GM06990 (cell line): ENCODE results near the gene FBN2.
A peak's percentile ranks its signal among the peaks of the same experiment; 100 is the strongest.

Experiments
- DNase-seq: peaks from one replicate; pipeline ENCODE4 v3.0.0-alpha.2; 2011; ENCODE audit not compliant: insufficient read length; ENCODE audit errors: extremely low read depth
- H3K27me3 ChIP-seq: replicated peaks from 2 replicates; pipeline ENCODE4 v1.6.0; 2011; ENCODE audit warnings: low read length; ENCODE audit not compliant: control insufficient read depth, insufficient read depth
- H3K36me3 ChIP-seq: 2 replicates; pipeline ENCODE4 v1.5.1; 2011; ENCODE audit warnings: low read length; ENCODE audit not compliant: control insufficient read depth, insufficient read depth
- H3K4me3 ChIP-seq: replicated peaks from 2 replicates; pipeline ENCODE4 v1.5.1; 2011; ENCODE audit warnings: low read depth, mild to moderate bottlenecking, control low read depth, low read length
- TF ChIP-seq, protein P1 (sequence below): IDR thresholded peaks from 2 replicates; pipeline ENCODE4 v1.5.1; 2011; ENCODE audit warnings: low read length, control low read depth, mild to moderate bottlenecking, inconsistent platforms; ENCODE audit not compliant: insufficient read depth, poor library complexity, severe bottlenecking

FBN2 gene

DNA sequence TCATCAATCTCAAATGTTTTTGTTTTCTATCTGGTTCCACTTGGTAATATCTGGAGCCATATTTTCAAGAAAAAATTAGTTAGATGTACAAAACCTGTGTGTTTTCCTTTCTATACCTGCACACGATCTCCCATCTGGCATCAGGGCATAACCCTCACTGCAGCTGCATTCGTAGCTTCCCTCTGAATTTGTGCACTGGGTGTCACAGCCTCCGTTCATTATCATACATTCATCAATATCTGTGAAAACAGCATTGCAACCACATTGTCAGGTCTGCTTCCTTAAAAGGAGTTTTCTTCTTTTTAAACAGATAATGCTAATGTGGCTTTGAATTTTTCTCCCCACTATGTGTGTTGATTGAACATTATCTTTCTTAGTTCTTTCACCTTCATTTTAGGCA is 202.7 kb downstream of the FBN2 start:
- DNase-seq, result no peak
- TF ChIP-seq, protein P1, sequence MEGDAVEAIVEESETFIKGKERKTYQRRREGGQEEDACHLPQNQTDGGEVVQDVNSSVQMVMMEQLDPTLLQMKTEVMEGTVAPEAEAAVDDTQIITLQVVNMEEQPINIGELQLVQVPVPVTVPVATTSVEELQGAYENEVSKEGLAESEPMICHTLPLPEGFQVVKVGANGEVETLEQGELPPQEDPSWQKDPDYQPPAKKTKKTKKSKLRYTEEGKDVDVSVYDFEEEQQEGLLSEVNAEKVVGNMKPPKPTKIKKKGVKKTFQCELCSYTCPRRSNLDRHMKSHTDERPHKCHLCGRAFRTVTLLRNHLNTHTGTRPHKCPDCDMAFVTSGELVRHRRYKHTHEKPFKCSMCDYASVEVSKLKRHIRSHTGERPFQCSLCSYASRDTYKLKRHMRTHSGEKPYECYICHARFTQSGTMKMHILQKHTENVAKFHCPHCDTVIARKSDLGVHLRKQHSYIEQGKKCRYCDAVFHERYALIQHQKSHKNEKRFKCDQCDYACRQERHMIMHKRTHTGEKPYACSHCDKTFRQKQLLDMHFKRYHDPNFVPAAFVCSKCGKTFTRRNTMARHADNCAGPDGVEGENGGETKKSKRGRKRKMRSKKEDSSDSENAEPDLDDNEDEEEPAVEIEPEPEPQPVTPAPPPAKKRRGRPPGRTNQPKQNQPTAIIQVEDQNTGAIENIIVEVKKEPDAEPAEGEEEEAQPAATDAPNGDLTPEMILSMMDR, result no peak
- Histone ChIP-seq H3K27me3 (no peaks in the 10 kb centered on the region), H3K36me3 (no peaks in the 10 kb centered on the region), H3K4me3 (no peak overlapping the region)

DNA sequence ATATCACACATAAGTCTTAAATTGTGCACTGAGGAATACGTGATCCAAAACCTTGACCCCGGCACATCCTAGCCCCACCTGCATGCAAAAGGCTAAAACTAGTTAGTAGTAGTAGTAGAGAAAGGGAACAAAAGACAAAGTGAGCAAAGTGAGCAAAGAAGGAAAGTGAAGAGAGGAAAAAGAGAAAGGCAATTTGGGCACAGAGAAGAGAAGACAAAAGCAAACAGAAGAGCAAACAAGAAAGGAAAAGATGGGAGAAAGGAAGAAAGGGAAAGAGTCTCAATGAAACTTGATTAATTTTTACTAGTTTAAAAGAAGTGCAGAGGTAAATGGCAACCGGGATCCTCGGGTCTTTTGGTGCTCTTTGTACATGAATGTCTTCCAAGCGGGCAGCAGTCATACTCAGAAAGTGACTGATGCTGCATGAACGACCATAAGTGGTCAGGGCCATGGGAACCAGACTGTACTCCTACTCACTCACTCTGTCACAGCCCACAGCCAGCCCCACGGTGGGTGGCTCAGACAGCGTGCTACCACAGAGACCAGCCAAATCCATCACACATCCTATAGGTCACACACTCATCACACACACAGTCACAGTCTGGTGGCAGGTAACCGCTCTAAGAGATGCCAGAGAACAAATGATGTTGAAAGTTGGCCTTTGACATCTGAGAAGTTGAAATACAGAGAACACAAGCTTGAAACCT is 203.9 kb downstream of the FBN2 start:
- H3K27me3 ChIP-seq, result no peaks in the 10 kb centered on the region
- TF ChIP-seq, protein P1, result no peak
- H3K4me3 ChIP-seq, result no peak overlapping the region
- no peaks in the 10 kb centered on the region for H3K36me3 ChIP-seq
- peak; percentile 6 for DNase-seq

DNA sequence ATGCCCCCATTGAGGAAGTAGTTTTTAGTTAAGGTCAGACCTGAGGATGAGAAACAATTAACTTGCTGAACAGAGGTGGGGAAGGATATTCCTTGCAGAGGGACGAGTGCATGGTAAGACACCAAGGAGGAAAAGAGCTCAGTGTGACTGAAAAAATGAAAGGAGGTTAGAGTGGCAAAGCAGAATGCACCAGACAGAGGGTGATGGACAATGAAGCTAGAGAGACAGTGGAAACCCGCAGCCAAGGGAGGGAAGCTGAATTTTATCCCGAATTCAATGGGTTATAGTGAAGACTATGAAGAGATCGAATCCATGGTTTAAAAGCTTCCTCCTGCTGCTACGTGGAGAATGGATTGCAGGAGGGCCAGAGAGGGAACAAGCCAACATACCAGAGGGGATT is 206.8 kb downstream of the FBN2 start:
- TF ChIP-seq, protein P1, result no peak

DNA sequence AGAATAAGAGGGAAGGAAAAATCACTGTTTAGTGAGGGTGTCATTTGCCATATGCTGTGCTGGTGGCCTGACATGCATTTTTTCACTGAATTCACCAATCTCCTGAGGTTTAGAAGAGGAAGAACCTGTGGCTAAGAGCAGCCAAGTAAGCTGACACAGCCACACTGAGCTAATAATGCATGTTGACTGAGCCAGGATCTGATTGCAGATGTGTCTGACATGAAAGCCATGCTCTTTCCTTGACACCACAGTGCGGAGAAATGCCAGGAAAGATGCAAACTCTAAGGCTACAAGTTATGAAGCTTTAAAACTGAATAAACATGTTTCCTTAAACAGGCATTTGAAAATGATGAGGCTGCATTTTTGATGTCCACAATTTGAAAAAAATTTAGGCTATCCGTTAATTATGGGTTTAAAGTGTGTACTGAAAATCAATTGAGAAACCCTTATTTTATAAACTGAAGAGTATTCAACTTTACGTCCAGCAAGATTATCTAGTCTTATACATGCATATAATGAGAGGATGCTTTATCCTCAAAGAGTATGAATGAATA is 208.6 kb downstream of the FBN2 start:
- Histone ChIP-seq H3K27me3 (no peaks in the 10 kb centered on the region), H3K4me3 (no peak overlapping the region), H3K36me3 (no peaks in the 10 kb centered on the region; the same call in 1 of the 2 replicates)
- TF ChIP-seq, protein P1, result no peak
- no peak for DNase-seq

More for the DNA sequence above, 206.8 kb downstream of the FBN2 start:
- no peak for DNase-seq
- no peak overlapping the region for H3K4me3 ChIP-seq
- no peaks in the 10 kb centered on the region; the same call in 1 of the 2 replicates for H3K36me3 ChIP-seq
- H3K27me3 ChIP-seq, result no peaks in the 10 kb centered on the region

DNA sequence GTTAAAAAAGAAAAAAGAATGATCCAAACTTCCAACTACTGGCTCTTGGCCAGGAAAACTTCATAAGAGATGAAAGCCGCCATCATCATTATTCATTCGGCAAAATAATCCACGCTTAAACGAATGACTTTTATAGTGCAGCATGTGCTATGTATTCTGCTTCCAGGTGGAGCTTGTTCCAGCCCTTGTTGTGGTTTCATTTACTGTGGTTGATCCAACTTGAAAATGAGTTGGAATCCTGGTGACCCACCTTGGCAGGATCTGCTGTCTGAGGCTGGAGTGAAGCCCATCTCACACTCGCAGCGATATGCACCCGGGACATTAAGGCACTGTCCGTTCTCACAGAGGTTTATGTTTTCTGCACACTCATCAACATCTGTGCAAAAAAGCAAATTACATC is 209.6 kb downstream of the FBN2 start:
- Histone ChIP-seq H3K4me3 (no peak overlapping the region), H3K36me3 (no peaks in the 10 kb centered on the region; the same call in 1 of the 2 replicates), H3K27me3 (no peaks in the 10 kb centered on the region)
- DNase-seq, result no peak
- TF ChIP-seq, protein P1, result no peak
